Epidermal melanocyte (primary cell): Measurements from ENCODE around the gene GULP1.

Experiments used
- DNase-seq: peaks from one replicate; pipeline ENCODE4 v3.0.0; 2011; ENCODE audit warnings: low spot score; ENCODE audit not compliant: insufficient read length

The GULP1 gene

GRCh38 chr2:188414869-188415753 lies 123.4 kb downstream of the GULP1 start:
- DNase-seq, result no peak

GRCh38 chr2:188415754-188416083 lies 124.0 kb downstream of the GULP1 start:
- DNase-seq, result no peak

GRCh38 chr2:188416367-188416766 lies 124.7 kb downstream of the GULP1 start:
- no peak for DNase-seq

- no peak for DNase-seq
These were observed 131.1 kb downstream of the GULP1 start for GRCh38 chr2:188422726-188423125.

- no peak for DNase-seq
These were observed 133.6 kb downstream of the GULP1 start for GRCh38 chr2:188425266-188425665.

GRCh38 chr2:188426121-188426520 lies 134.4 kb downstream of the GULP1 start:
- DNase-seq, result no peak

- no peak for DNase-seq
These were observed 139.0 kb downstream of the GULP1 start for GRCh38 chr2:188430705-188431104.

- no peak for DNase-seq
These were observed 142.3 kb downstream of the GULP1 start for GRCh38 chr2:188434018-188434417.

- DNase-seq, result no peak
These were observed 143.4 kb downstream of the GULP1 start for GRCh38 chr2:188435115-188435514.

- no peak for DNase-seq
These were observed 145.9 kb downstream of the GULP1 start for GRCh38 chr2:188437537-188437936.

- no peak for DNase-seq
These were observed 148.3 kb downstream of the GULP1 start for GRCh38 chr2:188439986-188440385.

- no peak for DNase-seq
These were observed 149.2 kb downstream of the GULP1 start for GRCh38 chr2:188440849-188441248.

- no peak for DNase-seq
These were observed 149.7 kb downstream of the GULP1 start for GRCh38 chr2:188441288-188441947.

GRCh38 chr2:188443207-188443606 lies 151.5 kb downstream of the GULP1 start:
- no peak for DNase-seq

GRCh38 chr2:188444106-188444835 lies 152.6 kb downstream of the GULP1 start:
- DNase-seq, result no peak

GRCh38 chr2:188449561-188449960 lies 157.9 kb downstream of the GULP1 start:
- no peak for DNase-seq

- no peak for DNase-seq
These were observed 158.3 kb downstream of the GULP1 start for GRCh38 chr2:188449971-188450370.

- DNase-seq, result no peak
These were observed 159.2 kb downstream of the GULP1 start for GRCh38 chr2:188450732-188451483.

- no peak for DNase-seq
These were observed 160.4 kb downstream of the GULP1 start for GRCh38 chr2:188452084-188452483.

GRCh38 chr2:188456114-188456909 lies 164.6 kb downstream of the GULP1 start:
- DNase-seq, result no peak

GRCh38 chr2:188459061-188459460 lies 167.4 kb downstream of the GULP1 start:
- no peak for DNase-seq
